GM23338 (cell line): ENCODE measurements around the gene PIK3R5. TPM values are rescaled to one million over a fixed set of nuclear protein-coding genes. Genes with fewer than 3 reads are reported as not detected.

Experiments
- ATAC-seq: fragments of 200-7000 bp; cut with Tn5 transposase; 3 replicates; pipeline ENCODE4 v1.9.1; 2020
- DNase-seq: peaks from one replicate; pipeline ENCODE4 v3.0.0-alpha.2; 2015; ENCODE audit warnings: low spot score
- H2AFZ ChIP-seq: fragments of 200-600 bp; sonication (generic); 2 replicates; pipeline ENCODE4 v1.8.0; 2016; ENCODE audit warnings: antibody characterized with exemption, mild to moderate bottlenecking, moderate library complexity
- H3F3A ChIP-seq: fragments of 200-600 bp; sonication (generic); replicated peaks from 2 replicates; pipeline ENCODE4 v1.8.0; 2017; ENCODE audit warnings: antibody characterized with exemption, mixed run types, low read depth
- H3K27ac ChIP-seq: fragments of 200-600 bp; sonication (generic); 2 replicates; pipeline ENCODE4 v1.6.1; 2016; ENCODE audit warnings: low read depth
- H3K27me3 ChIP-seq: fragments of 200-600 bp; sonication (generic); 2 replicates; pipeline ENCODE4 v1.8.0; 2016; ENCODE audit warnings: mild to moderate bottlenecking, mixed run types, moderate library complexity; ENCODE audit not compliant: insufficient read depth
- H3K36me3 ChIP-seq: fragments of 200-600 bp; sonication (generic); 2 replicates; pipeline ENCODE4 v1.8.0; 2016; ENCODE audit warnings: mild to moderate bottlenecking; ENCODE audit not compliant: insufficient read depth
- H3K4me1 ChIP-seq: fragments of 200-600 bp; sonication (generic); 2 replicates; pipeline ENCODE4 v1.8.0; 2016; ENCODE audit warnings: mild to moderate bottlenecking, moderate library complexity; ENCODE audit not compliant: insufficient read depth
- H3K4me2 ChIP-seq: fragments of 200-600 bp; sonication (generic); 2 replicates; pipeline ENCODE4 v1.7.1; 2017; ENCODE audit warnings: mixed run types
- H3K4me3 ChIP-seq: fragments of 200-600 bp; sonication (generic); 2 replicates; pipeline ENCODE4 v1.6.1; 2016; ENCODE audit warnings: mixed run types
- H3K79me2 ChIP-seq: fragments of 200-600 bp; sonication (generic); replicated peaks from 2 replicates; pipeline ENCODE4 v1.8.0; 2017; ENCODE audit warnings: mild to moderate bottlenecking; ENCODE audit not compliant: insufficient read depth
- H3K9me2 ChIP-seq: fragments of 200-600 bp; sonication (generic); 2 replicates; pipeline ENCODE4 v1.8.0; 2017; ENCODE audit not compliant: insufficient read depth
- H4K20me1 ChIP-seq: fragments of 200-600 bp; sonication (generic); replicated peaks from 2 replicates; pipeline ENCODE4 v1.8.0; 2017; ENCODE audit warnings: mild to moderate bottlenecking; ENCODE audit not compliant: insufficient read depth
- H3K27ac Mint-ChIP-seq: 2 replicates; pipeline ENCODE4 v1.8.0; 2020; ENCODE audit warnings: inconsistent platforms, mild to moderate bottlenecking, moderate library complexity, mixed read lengths
- H3K27me3 Mint-ChIP-seq: 3 replicates; pipeline ENCODE4 v1.8.0; 2022; ENCODE audit warnings: low read depth, mild to moderate bottlenecking, moderate library complexity, mixed read lengths, inconsistent platforms; ENCODE audit not compliant: insufficient read depth, poor library complexity
- H3K36me3 Mint-ChIP-seq: 3 replicates; pipeline ENCODE4 v1.8.0; 2021; ENCODE audit warnings: low read depth, mild to moderate bottlenecking, inconsistent platforms, moderate library complexity, mixed read lengths
- H3K4me1 Mint-ChIP-seq: 3 replicates; pipeline ENCODE4 v1.8.0; 2020; ENCODE audit warnings: mild to moderate bottlenecking, inconsistent platforms, mixed read lengths
- H3K4me3 Mint-ChIP-seq: 3 replicates; pipeline ENCODE4 v1.8.0; 2021; ENCODE audit warnings: moderate library complexity, mild to moderate bottlenecking, inconsistent platforms, mixed read lengths
- H3K9me3 Mint-ChIP-seq: 3 replicates; pipeline ENCODE4 v1.8.0; 2020; ENCODE audit warnings: moderate library complexity, mild to moderate bottlenecking, inconsistent platforms, mixed read lengths
- CREB1 ChIP-seq: fragments of 250-450 bp; sonication (Bioruptor Pico); IDR thresholded peaks from 2 replicates; pipeline ENCODE4 v1.5.0; 2020; ENCODE audit warnings: low read depth, mild to moderate bottlenecking, moderate library complexity
- EZH2phosphoT487 ChIP-seq: fragments of 200-600 bp; sonication (generic); IDR thresholded peaks from one replicate; pipeline ENCODE4 v1.8.1; 2018; ENCODE audit warnings: antibody characterized with exemption; ENCODE audit not compliant: unreplicated experiment
- POLR2AphosphoS5 ChIP-seq: IDR thresholded peaks from 2 replicates; pipeline ENCODE4 v1.6.1; 2016; ENCODE audit warnings: antibody characterized with exemption, low read depth
- STAT1 ChIP-seq: IDR thresholded peaks from one replicate; pipeline ENCODE4 v1.6.1; 2016; ENCODE audit warnings: antibody characterized with exemption; ENCODE audit not compliant: unreplicated experiment
- ZNF114 ChIP-seq: fragments of 250-450 bp; sonication (Bioruptor Pico); IDR thresholded peaks from 2 replicates; pipeline ENCODE4 v1.5.0; 2020; ENCODE audit warnings: mild to moderate bottlenecking, moderate library complexity
- ZNF331 ChIP-seq: fragments of 250-450 bp; sonication (Bioruptor Pico); IDR thresholded peaks from 2 replicates; pipeline ENCODE4 v1.5.0; 2020; ENCODE audit warnings: low read depth, mild to moderate bottlenecking, moderate library complexity
- polyA plus RNA-seq: library from polyadenylated mRNA; unstranded; fragments of >200 nt; fragmentation: Nextera tagmentation; extraction: Ambion mirVana; gene quantifications from 2 replicates; pipeline ENCODE4 v1.2.1, GENCODE V29; 2016
- total RNA-seq: library from RNA; depleted of rRNA; stranded (reverse); fragments of >200 nt; shearing (Covaris generic); gene quantifications from 2 replicates; pipeline ENCODE4 v1.2.3, GENCODE V29; 2014
- TF ChIP-seq, protein P1 (sequence below), 2 experiments: fragments of 200-600 bp in 1 of 2; sonication (generic) in 1 of 2; conservative IDR thresholded peaks; 2 replicates each; pipeline versions ENCODE4 v1.5.1 to v1.6.1; 2016 to 2017; ENCODE audit warnings: antibody characterized with exemption in 2 of 2, low read depth in 2 of 2, mild to moderate bottlenecking in 2 of 2, moderate library complexity in 1 of 2
- TF ChIP-seq, protein P2 (sequence below): IDR thresholded peaks from 2 replicates; pipeline ENCODE4 v1.6.1; 2016; ENCODE audit warnings: antibody characterized with exemption
- TF ChIP-seq, protein P3 (sequence below): IDR thresholded peaks from one replicate; pipeline ENCODE4 v1.6.1; 2018; ENCODE audit warnings: antibody characterized with exemption; ENCODE audit not compliant: unreplicated experiment

The PIK3R5 gene
- total and polyA plus RNA-seq, 2 experiments from 2014 or later, result 1.7 to 9.4 TPM

DNA sequence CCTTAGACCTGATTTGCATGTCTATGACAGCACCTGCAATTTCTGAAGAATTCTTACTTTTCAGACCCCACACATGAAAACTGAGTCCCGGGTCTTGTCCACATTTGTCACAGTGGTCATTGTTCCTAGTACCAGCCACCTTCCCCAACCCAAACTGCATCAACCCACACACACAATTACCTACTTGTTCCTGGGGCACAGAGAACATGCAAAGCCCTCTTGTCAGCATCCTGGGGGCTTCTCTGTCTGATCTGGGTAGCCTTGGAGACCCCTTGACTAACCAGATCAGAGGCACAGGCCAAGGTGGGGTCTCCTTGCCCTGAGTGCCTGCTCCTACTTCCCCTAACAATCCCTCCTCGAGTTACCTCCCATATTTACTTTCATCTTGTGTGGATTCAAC is 61.3 kb downstream of the PIK3R5 start:
- H3K4me3 Mint-ChIP-seq, result no peak overlapping the region
- Histone ChIP-seq H3K4me3 (no peak overlapping the region), H3K4me1 (peaks cover 16% of the 10 kb centered on the region), H3K27me3 (no peaks in the 10 kb centered on the region), H3F3A (no peaks in the 10 kb centered on the region), H3K4me2 (no peak overlapping the region), H3K9me2 (peaks cover 5% of the 10 kb centered on the region; the same call in 1 of the 2 replicates), H2AFZ (no peak overlapping the region), H4K20me1 (no peaks in the 10 kb centered on the region), H3K27ac (no peak overlapping the region), H3K79me2 (no peaks in the 10 kb centered on the region), H3K36me3 (no peaks in the 10 kb centered on the region)
- H3K4me1 Mint-ChIP-seq, result peaks cover 21% of the 10 kb centered on the region
- no peak for ATAC-seq
- H3K27ac Mint-ChIP-seq, result no peak overlapping the region
- DNase-seq, result no peak
- no peaks in the 10 kb centered on the region for H3K9me3 Mint-ChIP-seq
- TF ChIP-seq ZNF331 (no peak), EZH2phosphoT487 (no peak), STAT1 (no peak), POLR2AphosphoS5 (no peak), ZNF114 (no peak), CREB1 (CRISPR knock-in tag) (no peak)
- TF ChIP-seq, protein P1, sequence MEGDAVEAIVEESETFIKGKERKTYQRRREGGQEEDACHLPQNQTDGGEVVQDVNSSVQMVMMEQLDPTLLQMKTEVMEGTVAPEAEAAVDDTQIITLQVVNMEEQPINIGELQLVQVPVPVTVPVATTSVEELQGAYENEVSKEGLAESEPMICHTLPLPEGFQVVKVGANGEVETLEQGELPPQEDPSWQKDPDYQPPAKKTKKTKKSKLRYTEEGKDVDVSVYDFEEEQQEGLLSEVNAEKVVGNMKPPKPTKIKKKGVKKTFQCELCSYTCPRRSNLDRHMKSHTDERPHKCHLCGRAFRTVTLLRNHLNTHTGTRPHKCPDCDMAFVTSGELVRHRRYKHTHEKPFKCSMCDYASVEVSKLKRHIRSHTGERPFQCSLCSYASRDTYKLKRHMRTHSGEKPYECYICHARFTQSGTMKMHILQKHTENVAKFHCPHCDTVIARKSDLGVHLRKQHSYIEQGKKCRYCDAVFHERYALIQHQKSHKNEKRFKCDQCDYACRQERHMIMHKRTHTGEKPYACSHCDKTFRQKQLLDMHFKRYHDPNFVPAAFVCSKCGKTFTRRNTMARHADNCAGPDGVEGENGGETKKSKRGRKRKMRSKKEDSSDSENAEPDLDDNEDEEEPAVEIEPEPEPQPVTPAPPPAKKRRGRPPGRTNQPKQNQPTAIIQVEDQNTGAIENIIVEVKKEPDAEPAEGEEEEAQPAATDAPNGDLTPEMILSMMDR (conservative IDR thresholded peaks at IDR 0.05; ENCODE audit: low read depth in 2 of 2), result no peak
- TF ChIP-seq, protein P2, sequence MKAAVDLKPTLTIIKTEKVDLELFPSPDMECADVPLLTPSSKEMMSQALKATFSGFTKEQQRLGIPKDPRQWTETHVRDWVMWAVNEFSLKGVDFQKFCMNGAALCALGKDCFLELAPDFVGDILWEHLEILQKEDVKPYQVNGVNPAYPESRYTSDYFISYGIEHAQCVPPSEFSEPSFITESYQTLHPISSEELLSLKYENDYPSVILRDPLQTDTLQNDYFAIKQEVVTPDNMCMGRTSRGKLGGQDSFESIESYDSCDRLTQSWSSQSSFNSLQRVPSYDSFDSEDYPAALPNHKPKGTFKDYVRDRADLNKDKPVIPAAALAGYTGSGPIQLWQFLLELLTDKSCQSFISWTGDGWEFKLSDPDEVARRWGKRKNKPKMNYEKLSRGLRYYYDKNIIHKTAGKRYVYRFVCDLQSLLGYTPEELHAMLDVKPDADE, result no peak
- TF ChIP-seq, protein P3, sequence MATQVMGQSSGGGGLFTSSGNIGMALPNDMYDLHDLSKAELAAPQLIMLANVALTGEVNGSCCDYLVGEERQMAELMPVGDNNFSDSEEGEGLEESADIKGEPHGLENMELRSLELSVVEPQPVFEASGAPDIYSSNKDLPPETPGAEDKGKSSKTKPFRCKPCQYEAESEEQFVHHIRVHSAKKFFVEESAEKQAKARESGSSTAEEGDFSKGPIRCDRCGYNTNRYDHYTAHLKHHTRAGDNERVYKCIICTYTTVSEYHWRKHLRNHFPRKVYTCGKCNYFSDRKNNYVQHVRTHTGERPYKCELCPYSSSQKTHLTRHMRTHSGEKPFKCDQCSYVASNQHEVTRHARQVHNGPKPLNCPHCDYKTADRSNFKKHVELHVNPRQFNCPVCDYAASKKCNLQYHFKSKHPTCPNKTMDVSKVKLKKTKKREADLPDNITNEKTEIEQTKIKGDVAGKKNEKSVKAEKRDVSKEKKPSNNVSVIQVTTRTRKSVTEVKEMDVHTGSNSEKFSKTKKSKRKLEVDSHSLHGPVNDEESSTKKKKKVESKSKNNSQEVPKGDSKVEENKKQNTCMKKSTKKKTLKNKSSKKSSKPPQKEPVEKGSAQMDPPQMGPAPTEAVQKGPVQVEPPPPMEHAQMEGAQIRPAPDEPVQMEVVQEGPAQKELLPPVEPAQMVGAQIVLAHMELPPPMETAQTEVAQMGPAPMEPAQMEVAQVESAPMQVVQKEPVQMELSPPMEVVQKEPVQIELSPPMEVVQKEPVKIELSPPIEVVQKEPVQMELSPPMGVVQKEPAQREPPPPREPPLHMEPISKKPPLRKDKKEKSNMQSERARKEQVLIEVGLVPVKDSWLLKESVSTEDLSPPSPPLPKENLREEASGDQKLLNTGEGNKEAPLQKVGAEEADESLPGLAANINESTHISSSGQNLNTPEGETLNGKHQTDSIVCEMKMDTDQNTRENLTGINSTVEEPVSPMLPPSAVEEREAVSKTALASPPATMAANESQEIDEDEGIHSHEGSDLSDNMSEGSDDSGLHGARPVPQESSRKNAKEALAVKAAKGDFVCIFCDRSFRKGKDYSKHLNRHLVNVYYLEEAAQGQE, result no peak
- no peaks in the 10 kb centered on the region for H3K27me3 Mint-ChIP-seq
- H3K36me3 Mint-ChIP-seq, result no peaks in the 10 kb centered on the region
